Adipocyte (in vitro differentiated cells): ENCODE data around the gene CCNB2.

ENCODE experiments used
- DNase-seq: peaks from one replicate; pipeline ENCODE4 v3.0.0-alpha.2; 2015; ENCODE audit warnings: low read depth
- H3K27me3 ChIP-seq: replicated peaks from 2 replicates; pipeline ENCODE4 v1.7.0; 2013; ENCODE audit warnings: mild to moderate bottlenecking, low read length, moderate library complexity; ENCODE audit not compliant: control insufficient read depth, insufficient read depth
- H3K36me3 ChIP-seq: 2 replicates; pipeline ENCODE4 v1.7.0; 2013; ENCODE audit warnings: low read length, mild to moderate bottlenecking, moderate library complexity; ENCODE audit not compliant: control insufficient read depth, insufficient read depth, severe bottlenecking
- H3K4me1 ChIP-seq: 2 replicates; pipeline ENCODE4 v1.7.0; 2013; ENCODE audit warnings: mild to moderate bottlenecking, low read length, moderate library complexity; ENCODE audit not compliant: control insufficient read depth, insufficient read depth
- H3K4me3 ChIP-seq: 2 replicates; pipeline ENCODE4 v1.7.0; 2013; ENCODE audit warnings: mild to moderate bottlenecking, low read length, moderate library complexity
- H3K9ac ChIP-seq: 2 replicates; pipeline ENCODE4 v1.7.0; 2013; ENCODE audit warnings: mild to moderate bottlenecking, low read length, moderate library complexity
- H3K9me3 ChIP-seq: 2 replicates; pipeline ENCODE4 v1.7.0; 2013; ENCODE audit warnings: mild to moderate bottlenecking, low read length, moderate library complexity; ENCODE audit not compliant: control insufficient read depth

Gene CCNB2

GRCh38 chr15:59168536-59168935, 63.6 kb downstream of the CCNB2 start:
- peak overlapping the region; percentile 38 for H3K4me3 ChIP-seq
- peak; percentile 38 for DNase-seq
- H3K27me3 ChIP-seq, result no peaks in the 10 kb centered on the region
- peak overlapping the region; percentile 35 for H3K9ac ChIP-seq
- H3K9me3 ChIP-seq, result no peaks in the 10 kb centered on the region
- H3K36me3 ChIP-seq, result peaks cover 31% of the 10 kb centered on the region
- peaks cover 60% of the 10 kb centered on the region for H3K4me1 ChIP-seq

- H3K36me3 ChIP-seq, result peaks cover 26% of the 10 kb centered on the region
- H3K27me3 ChIP-seq, result no peaks in the 10 kb centered on the region
- H3K4me3 ChIP-seq, result peak overlapping the region; percentile 38
- peak; percentile 80 for DNase-seq
- no peaks in the 10 kb centered on the region for H3K9me3 ChIP-seq
- H3K9ac ChIP-seq, result peak overlapping the region; percentile 83
- peaks cover 63% of the 10 kb centered on the region for H3K4me1 ChIP-seq
Observed at GRCh38 chr15:59169251-59169708, 64.3 kb downstream of the CCNB2 start.

- H3K4me1 ChIP-seq, result peaks cover 70% of the 10 kb centered on the region
- peaks cover 18% of the 10 kb centered on the region for H3K36me3 ChIP-seq
- no peaks in the 10 kb centered on the region for H3K9me3 ChIP-seq
- H3K9ac ChIP-seq, result peak overlapping the region; percentile 83
- H3K4me3 ChIP-seq, result no peak overlapping the region
- DNase-seq, result peak; percentile 72
- H3K27me3 ChIP-seq, result no peaks in the 10 kb centered on the region
Observed at GRCh38 chr15:59170295-59171066, 65.5 kb downstream of the CCNB2 start.

GRCh38 chr15:59171067-59171397, 66.1 kb downstream of the CCNB2 start:
- DNase-seq, result no peak
- peak overlapping the region; percentile 83 for H3K9ac ChIP-seq
- H3K4me3 ChIP-seq, result no peak overlapping the region
- peaks cover 15% of the 10 kb centered on the region for H3K36me3 ChIP-seq
- peaks cover 70% of the 10 kb centered on the region for H3K4me1 ChIP-seq
- H3K9me3 ChIP-seq, result no peaks in the 10 kb centered on the region
- no peaks in the 10 kb centered on the region for H3K27me3 ChIP-seq

GRCh38 chr15:59172289-59172901, 67.4 kb downstream of the CCNB2 start:
- no peaks in the 10 kb centered on the region for H3K27me3 ChIP-seq
- no peaks in the 10 kb centered on the region for H3K9me3 ChIP-seq
- peaks cover 64% of the 10 kb centered on the region for H3K4me1 ChIP-seq
- no peak overlapping the region for H3K4me3 ChIP-seq
- DNase-seq, result no peak
- peaks cover 20% of the 10 kb centered on the region for H3K36me3 ChIP-seq
- H3K9ac ChIP-seq, result no peak overlapping the region

GRCh38 chr15:59173194-59173593, 68.2 kb downstream of the CCNB2 start:
- Histone ChIP-seq H3K27me3 (no peaks in the 10 kb centered on the region), H3K9me3 (no peaks in the 10 kb centered on the region), H3K36me3 (peaks cover 26% of the 10 kb centered on the region), H3K4me1 (peaks cover 59% of the 10 kb centered on the region), H3K9ac (no peak overlapping the region), H3K4me3 (no peak overlapping the region)
- no peak for DNase-seq

- Histone ChIP-seq H3K9me3 (no peaks in the 10 kb centered on the region), H3K4me3 (no peak overlapping the region), H3K9ac (peak overlapping the region; percentile 67), H3K4me1 (peaks cover 48% of the 10 kb centered on the region), H3K36me3 (peaks cover 36% of the 10 kb centered on the region), H3K27me3 (no peaks in the 10 kb centered on the region)
- DNase-seq, result no peak
Observed at GRCh38 chr15:59174151-59174834, 69.3 kb downstream of the CCNB2 start.
